WTC11 (cell line): Measurements from ENCODE around the gene ZCCHC13. TPM values are rescaled to one million over a fixed set of nuclear protein-coding genes. Genes with fewer than 3 reads are reported as not detected.

Experiments used
- ATAC-seq: fragments of 200-7000 bp; cut with Tn5 transposase; 2 replicates; pipeline ENCODE4 v1.10.0; 2021; ENCODE audit warnings: mild to moderate bottlenecking, moderate library complexity
- CTCF ChIA-PET: fragments of 300-600 bp; sonication (Branson Sonifier 250); formaldehyde crosslinking; loops from one replicate; lab custom pipeline; 2021; ENCODE audit warnings: antibody characterized with exemption; lab: Charles Lee
- POLR2A ChIA-PET: fragments of 350-600 bp; sonication (Branson Sonifier 250); formaldehyde crosslinking; loops from one replicate; lab custom pipeline; 2021; ENCODE audit warnings: antibody characterized with exemption; lab: Charles Lee
- DNase-seq: peaks from one replicate; pipeline ENCODE4 v3.0.0; 2021; ENCODE audit warnings: low spot score
- H3K27ac Mint-ChIP-seq: 2 replicates; pipeline ENCODE4 v1.8.0; 2021; ENCODE audit warnings: mixed read lengths
- H3K27me3 Mint-ChIP-seq: 2 replicates; pipeline ENCODE4 v1.8.0; 2021; ENCODE audit warnings: low read depth, mild to moderate bottlenecking, moderate library complexity, mixed read lengths
- H3K36me3 Mint-ChIP-seq: 2 replicates; pipeline ENCODE4 v1.8.0; 2021; ENCODE audit warnings: mixed read lengths
- H3K4me1 Mint-ChIP-seq: 2 replicates; pipeline ENCODE4 v1.8.0; 2022; ENCODE audit warnings: mixed read lengths
- H3K4me3 Mint-ChIP-seq: 2 replicates; pipeline ENCODE4 v1.8.0; 2021; ENCODE audit warnings: mild to moderate bottlenecking, moderate library complexity, mixed read lengths
- H3K9me3 Mint-ChIP-seq: 2 replicates; pipeline ENCODE4 v1.8.0; 2021; ENCODE audit warnings: mixed read lengths
- CBFB ChIP-seq: sonication (generic); formaldehyde crosslinking; IDR thresholded peaks from 2 replicates; pipeline ENCODE4 v1.8.1; 2022; ENCODE audit warnings: mild to moderate bottlenecking, low read depth, missing genetic modification reagents
- ETV6 ChIP-seq: sonication (generic); formaldehyde crosslinking; IDR thresholded peaks from 2 replicates; pipeline ENCODE4 v1.8.1; 2022; ENCODE audit warnings: mild to moderate bottlenecking, missing genetic modification reagents
- HMGA2 ChIP-seq: fragments of 250-450 bp; sonication (Bioruptor Pico); IDR thresholded peaks from 2 replicates; pipeline ENCODE4 v1.4.0; 2021; ENCODE audit warnings: mild to moderate bottlenecking, moderate library complexity
- IRF2 ChIP-seq: sonication (generic); formaldehyde crosslinking; IDR thresholded peaks from 2 replicates; pipeline ENCODE4 v1.8.0; 2022; ENCODE audit warnings: low read depth, missing genetic modification reagents, borderline replicate concordance
- NR1H2 ChIP-seq: sonication (generic); formaldehyde crosslinking; IDR thresholded peaks from 2 replicates; pipeline ENCODE4 v1.9.0; 2021; ENCODE audit warnings: mild to moderate bottlenecking, moderate library complexity, missing genetic modification reagents
- ZBTB21 ChIP-seq: sonication (generic); formaldehyde crosslinking; IDR thresholded peaks from 2 replicates; pipeline ENCODE4 v1.8.1; 2023; ENCODE audit warnings: mild to moderate bottlenecking, missing genetic modification reagents, borderline replicate concordance
- ZNF121 ChIP-seq: sonication (generic); formaldehyde crosslinking; IDR thresholded peaks from 2 replicates; pipeline ENCODE4 v1.8.0; 2023; ENCODE audit warnings: missing genetic modification reagents
- ZNF671 ChIP-seq: fragments of 250-450 bp; sonication (Bioruptor Pico); IDR thresholded peaks from 2 replicates; pipeline ENCODE4 v1.8.0; 2021; ENCODE audit warnings: mild to moderate bottlenecking
- microRNA-seq: library from miRNA; unstranded; fragments of <30 nt; microRNA quantifications from one replicate; pipeline ENCODE4 v1.2.0, GENCODE V29; 2022; ENCODE audit warnings: borderline number of aligned reads
- total RNA-seq: library from RNA; stranded (reverse); gene quantifications from 3 replicates; pipeline ENCODE4 v1.2.3, GENCODE V29; 2021
- TF ChIP-seq, protein P1 (sequence below): fragments of 250-450 bp; sonication (Bioruptor Pico); IDR thresholded peaks from 2 replicates; pipeline ENCODE4 v1.9.0; 2021; ENCODE audit warnings: moderate library complexity, mild to moderate bottlenecking, inconsistent platforms, borderline replicate concordance
- TF ChIP-seq, protein P2 (sequence below): sonication (generic); formaldehyde crosslinking; IDR thresholded peaks from 2 replicates; pipeline ENCODE4 v1.8.1; 2023; ENCODE audit warnings: mild to moderate bottlenecking, missing genetic modification reagents, moderate library complexity
- TF ChIP-seq, protein P3 (sequence below): sonication (generic); formaldehyde crosslinking; IDR thresholded peaks from 2 replicates; pipeline ENCODE4 v1.8.0; 2022; ENCODE audit warnings: missing genetic modification reagents
- TF ChIP-seq, protein P4 (sequence below): sonication (generic); formaldehyde crosslinking; IDR thresholded peaks from 2 replicates; pipeline ENCODE4 v1.8.1; 2023; ENCODE audit warnings: mild to moderate bottlenecking, moderate library complexity, missing genetic modification reagents

The ZCCHC13 gene
- total RNA-seq, 1 experiment from 2014 or later: not detected

DNA sequence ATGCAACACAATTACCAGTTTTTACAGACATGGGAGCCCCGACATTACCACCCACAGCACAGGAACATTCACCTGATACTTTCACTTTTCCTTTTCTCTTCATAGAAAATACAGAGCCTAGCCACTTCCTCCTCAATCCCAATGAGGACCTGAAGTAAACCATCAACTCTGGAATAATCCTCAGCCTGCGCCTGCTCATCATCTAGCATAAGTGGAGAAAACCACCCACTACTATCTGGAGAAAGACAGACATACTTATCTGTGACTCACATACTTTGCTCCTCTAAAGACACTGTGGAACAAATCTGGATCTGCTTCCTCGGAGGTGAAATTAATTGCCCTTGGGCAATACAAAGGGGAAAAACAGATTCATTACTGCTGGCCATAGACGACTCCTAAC is 47.8 kb downstream of the ZCCHC13 start (continued):
- TF ChIP-seq, protein P1, sequence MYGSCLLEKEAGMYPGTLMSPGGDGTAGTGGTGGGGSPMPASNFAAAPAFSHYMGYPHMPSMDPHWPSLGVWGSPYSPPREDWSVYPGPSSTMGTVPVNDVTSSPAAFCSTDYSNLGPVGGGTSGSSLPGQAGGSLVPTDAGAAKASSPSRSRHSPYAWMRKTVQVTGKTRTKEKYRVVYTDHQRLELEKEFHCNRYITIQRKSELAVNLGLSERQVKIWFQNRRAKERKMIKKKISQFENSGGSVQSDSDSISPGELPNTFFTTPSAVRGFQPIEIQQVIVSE (CRISPR knock-in tag): no peak
- TF ChIP-seq, protein P2, sequence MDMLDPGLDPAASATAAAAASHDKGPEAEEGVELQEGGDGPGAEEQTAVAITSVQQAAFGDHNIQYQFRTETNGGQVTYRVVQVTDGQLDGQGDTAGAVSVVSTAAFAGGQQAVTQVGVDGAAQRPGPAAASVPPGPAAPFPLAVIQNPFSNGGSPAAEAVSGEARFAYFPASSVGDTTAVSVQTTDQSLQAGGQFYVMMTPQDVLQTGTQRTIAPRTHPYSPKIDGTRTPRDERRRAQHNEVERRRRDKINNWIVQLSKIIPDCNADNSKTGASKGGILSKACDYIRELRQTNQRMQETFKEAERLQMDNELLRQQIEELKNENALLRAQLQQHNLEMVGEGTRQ (CRISPR knock-in tag): no peak
- TF ChIP-seq, protein P3, sequence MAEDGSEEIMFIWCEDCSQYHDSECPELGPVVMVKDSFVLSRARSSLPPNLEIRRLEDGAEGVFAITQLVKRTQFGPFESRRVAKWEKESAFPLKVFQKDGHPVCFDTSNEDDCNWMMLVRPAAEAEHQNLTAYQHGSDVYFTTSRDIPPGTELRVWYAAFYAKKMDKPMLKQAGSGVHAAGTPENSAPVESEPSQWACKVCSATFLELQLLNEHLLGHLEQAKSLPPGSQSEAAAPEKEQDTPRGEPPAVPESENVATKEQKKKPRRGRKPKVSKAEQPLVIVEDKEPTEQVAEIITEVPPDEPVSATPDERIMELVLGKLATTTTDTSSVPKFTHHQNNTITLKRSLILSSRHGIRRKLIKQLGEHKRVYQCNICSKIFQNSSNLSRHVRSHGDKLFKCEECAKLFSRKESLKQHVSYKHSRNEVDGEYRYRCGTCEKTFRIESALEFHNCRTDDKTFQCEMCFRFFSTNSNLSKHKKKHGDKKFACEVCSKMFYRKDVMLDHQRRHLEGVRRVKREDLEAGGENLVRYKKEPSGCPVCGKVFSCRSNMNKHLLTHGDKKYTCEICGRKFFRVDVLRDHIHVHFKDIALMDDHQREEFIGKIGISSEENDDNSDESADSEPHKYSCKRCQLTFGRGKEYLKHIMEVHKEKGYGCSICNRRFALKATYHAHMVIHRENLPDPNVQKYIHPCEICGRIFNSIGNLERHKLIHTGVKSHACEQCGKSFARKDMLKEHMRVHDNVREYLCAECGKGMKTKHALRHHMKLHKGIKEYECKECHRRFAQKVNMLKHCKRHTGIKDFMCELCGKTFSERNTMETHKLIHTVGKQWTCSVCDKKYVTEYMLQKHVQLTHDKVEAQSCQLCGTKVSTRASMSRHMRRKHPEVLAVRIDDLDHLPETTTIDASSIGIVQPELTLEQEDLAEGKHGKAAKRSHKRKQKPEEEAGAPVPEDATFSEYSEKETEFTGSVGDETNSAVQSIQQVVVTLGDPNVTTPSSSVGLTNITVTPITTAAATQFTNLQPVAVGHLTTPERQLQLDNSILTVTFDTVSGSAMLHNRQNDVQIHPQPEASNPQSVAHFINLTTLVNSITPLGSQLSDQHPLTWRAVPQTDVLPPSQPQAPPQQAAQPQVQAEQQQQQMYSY (CRISPR knock-in tag): no peak
- TF ChIP-seq ZNF121 (CRISPR knock-in tag): no peak
- TF ChIP-seq CBFB (CRISPR knock-in tag): no peak
- no peak for TF ChIP-seq IRF2 (CRISPR knock-in tag)
- TF ChIP-seq, all 79 proteins: peak for 0

DNA sequence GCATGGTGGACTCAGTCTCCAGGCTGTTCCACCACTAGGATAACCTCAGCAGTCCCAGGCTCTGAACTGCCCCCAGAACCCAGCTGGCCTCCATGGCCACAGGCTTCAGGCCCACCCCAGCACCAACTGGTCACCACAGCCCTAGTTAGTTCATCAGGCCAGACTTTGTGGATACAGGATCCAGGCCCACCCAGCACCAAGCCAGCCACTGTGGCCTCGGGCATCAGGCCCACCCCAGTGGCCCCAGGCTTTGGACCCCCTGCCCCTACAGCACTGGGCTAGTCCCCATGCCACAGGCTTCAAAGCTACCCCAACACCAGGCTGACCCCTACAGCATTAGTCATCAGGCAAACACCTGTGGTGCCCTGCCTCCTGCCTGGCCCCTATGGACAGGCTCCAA is 50.0 kb downstream of the ZCCHC13 start:
- Mint-ChIP-seq H3K4me1 (no peaks in the 10 kb centered on the region), H3K27ac (no peak overlapping the region), H3K9me3 (no peaks in the 10 kb centered on the region), H3K27me3 (no peaks in the 10 kb centered on the region), H3K4me3 (no peak overlapping the region), H3K36me3 (no peaks in the 10 kb centered on the region)
- ATAC-seq: no peak
- no peak for DNase-seq
- ChIA-PET POLR2A (no interaction called here), CTCF (no interaction called here)
- TF ChIP-seq, protein P4, sequence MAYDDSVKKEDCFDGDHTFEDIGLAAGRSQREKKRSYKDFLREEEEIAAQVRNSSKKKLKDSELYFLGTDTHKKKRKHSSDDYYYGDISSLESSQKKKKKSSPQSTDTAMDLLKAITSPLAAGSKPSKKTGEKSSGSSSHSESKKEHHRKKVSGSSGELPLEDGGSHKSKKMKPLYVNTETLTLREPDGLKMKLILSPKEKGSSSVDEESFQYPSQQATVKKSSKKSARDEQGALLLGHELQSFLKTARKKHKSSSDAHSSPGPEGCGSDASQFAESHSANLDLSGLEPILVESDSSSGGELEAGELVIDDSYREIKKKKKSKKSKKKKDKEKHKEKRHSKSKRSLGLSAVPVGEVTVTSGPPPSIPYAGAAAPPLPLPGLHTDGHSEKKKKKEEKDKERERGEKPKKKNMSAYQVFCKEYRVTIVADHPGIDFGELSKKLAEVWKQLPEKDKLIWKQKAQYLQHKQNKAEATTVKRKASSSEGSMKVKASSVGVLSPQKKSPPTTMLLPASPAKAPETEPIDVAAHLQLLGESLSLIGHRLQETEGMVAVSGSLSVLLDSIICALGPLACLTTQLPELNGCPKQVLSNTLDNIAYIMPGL (CRISPR knock-in tag): no peak
- TF ChIP-seq NR1H2 (CRISPR knock-in tag) (no peak), ETV6 (CRISPR knock-in tag) (no peak), HMGA2 (no peak), ZBTB21 (CRISPR knock-in tag) (no peak), ZNF671 (CRISPR knock-in tag) (no peak)
- TF ChIP-seq, protein P3 (CRISPR knock-in tag): no peak

Small RNA genes lying within 50 kb of the gene (microRNA-seq; reads per million reads assigned to microRNA genes)
- 34.9 reads per million, percentile 48 among the genes with 10 or more reads in this experiment for gene MIR374A
- 2.4 reads per million for gene MIR545

Other genes starting within 250 kb of the ZCCHC13 start
- 48.4 to 55.2 TPM (median 48.4 TPM) in 3 replicates for gene SLC16A2, start 117.3 kb downstream of the ZCCHC13 start, total RNA-seq